ENCODE results near the gene IL4. TPM values are rescaled to one million over a fixed set of nuclear protein-coding genes. Genes with fewer than 3 reads are reported as not detected.

IL4 gene
- total RNA-seq, 1 donor = 0.36 TPM

DNA sequence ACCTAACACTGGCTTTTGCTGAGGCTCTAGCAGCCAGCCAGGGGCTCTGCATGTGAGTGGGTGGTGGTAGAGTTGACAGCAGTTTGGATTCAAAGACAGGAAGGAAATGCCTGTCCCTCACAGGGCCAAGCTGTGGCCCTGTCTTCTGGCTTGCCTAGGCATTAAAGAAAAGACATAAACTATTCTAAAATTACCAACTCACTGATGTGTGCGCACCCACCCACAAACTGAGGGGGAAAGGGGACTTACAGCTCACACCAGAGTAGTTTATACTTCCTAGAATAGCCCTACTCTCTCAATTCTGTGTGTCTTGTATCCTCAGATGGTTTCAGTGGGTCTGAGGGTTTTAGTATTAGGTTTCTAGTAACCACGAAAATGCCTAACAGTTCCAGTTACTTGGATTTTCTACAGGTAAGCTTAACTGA, 34.1 kb upstream of the IL4 start:
- no peak overlapping the region for H3K4me3 ChIP-seq (ENCODE audit: low read depth, low read length)
- TF ChIP-seq, protein P1, sequence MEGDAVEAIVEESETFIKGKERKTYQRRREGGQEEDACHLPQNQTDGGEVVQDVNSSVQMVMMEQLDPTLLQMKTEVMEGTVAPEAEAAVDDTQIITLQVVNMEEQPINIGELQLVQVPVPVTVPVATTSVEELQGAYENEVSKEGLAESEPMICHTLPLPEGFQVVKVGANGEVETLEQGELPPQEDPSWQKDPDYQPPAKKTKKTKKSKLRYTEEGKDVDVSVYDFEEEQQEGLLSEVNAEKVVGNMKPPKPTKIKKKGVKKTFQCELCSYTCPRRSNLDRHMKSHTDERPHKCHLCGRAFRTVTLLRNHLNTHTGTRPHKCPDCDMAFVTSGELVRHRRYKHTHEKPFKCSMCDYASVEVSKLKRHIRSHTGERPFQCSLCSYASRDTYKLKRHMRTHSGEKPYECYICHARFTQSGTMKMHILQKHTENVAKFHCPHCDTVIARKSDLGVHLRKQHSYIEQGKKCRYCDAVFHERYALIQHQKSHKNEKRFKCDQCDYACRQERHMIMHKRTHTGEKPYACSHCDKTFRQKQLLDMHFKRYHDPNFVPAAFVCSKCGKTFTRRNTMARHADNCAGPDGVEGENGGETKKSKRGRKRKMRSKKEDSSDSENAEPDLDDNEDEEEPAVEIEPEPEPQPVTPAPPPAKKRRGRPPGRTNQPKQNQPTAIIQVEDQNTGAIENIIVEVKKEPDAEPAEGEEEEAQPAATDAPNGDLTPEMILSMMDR (IDR thresholded peaks at IDR 0.05; ENCODE audit: insufficient read depth, low read length) = no peak
- DNase-seq (ENCODE audit: low read depth) = no peak

DNA sequence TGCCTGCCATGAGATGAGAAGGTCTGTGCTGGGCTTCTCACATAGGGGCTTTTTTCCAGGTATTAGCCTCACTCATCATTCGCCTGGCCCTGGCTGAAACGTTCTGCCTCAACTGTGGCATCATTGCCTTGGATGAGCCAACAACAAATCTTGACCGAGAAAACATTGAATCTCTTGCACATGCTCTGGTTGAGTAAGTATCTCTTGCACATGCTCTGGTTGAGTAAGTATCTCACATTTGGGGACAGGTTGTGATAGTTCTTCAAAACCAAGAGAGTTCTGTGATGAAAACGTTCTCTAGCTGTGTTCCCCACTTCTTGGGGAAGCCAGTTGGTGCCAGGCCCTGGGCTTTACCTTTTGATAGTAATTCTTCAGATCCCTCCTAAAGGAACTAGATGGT, 33.2 kb upstream of the IL4 start:
- TF ChIP-seq, protein P1 (IDR thresholded peaks at IDR 0.05; ENCODE audit: insufficient read depth, low read length) = no peak
- no peak overlapping the region for H3K4me3 ChIP-seq (ENCODE audit: low read depth, low read length)
- DNase-seq (ENCODE audit: low read depth) = no peak

DNA sequence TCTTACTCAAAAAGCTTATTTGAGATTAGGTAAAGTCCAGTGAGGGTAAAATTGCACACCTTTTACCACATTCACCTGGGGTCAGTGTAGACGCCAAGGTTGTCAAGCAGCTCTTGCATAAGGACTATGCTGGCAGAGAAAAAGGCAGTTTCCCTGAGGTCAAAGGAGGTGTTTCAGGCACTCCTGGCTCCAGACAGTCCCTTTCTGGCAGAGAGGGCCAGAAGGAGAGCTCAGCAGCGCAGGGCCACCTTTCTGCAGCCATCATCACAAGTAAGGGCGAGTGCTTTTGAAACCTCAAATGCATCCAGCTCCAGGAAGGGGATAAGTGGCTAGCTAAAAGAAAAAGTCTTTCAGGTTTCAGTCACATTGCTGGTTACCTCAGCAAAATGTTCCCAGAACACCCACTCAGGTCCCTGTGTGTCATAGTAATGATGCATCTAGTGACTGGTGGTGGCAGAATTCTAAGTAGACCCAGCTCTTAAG, 32.5 kb upstream of the IL4 start:
- no peak for DNase-seq (ENCODE audit: low read depth)
- TF ChIP-seq, protein P1 (IDR thresholded peaks at IDR 0.05; ENCODE audit: insufficient read depth, low read length) = no peak
- H3K4me3 ChIP-seq (ENCODE audit: low read depth, low read length) = no peak overlapping the region

DNA sequence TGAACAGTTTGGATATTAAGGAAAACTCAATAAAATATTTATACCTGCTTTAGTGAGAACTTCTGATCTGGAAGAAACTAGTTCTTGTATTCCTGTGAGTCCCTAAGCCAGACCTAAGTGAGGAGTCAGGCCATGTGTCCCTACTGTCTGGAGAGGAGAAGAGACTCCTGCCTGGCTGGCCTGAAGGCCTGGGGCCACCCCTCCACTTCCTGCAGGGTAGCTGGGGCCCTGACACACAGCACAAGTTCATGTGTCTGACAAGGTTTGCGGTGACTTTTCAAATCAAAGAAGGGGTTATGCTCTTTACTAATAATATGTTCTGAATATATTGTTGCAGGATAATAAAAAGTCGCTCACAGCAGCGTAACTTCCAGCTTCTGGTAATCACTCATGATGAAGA, 31.9 kb upstream of the IL4 start:
- no peak for DNase-seq (ENCODE audit: low read depth)
- no peak overlapping the region for H3K4me3 ChIP-seq (ENCODE audit: low read depth, low read length)
- TF ChIP-seq, protein P1 (IDR thresholded peaks at IDR 0.05; ENCODE audit: insufficient read depth, low read length) = no peak

DNA sequence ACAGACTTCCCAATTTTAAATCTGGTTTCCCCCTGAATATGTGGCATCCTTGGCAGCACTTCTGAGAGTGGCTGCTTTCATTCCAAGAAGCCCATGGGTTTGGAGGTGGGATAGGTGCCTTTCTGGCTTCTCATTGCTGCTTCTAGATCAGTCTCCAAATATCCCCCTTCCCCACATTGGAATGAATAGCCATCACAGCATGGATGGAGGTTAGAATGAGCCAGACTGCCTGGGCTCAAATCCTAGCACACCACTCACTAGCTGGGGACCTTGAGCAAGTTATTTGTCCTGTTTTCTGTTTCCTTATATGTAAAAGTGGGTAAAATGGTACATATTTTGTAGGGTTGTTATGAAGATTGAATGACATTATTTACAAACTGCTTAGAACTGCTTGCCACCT, 29.6 kb upstream of the IL4 start:
- TF ChIP-seq, protein P1 (IDR thresholded peaks at IDR 0.05; ENCODE audit: insufficient read depth, low read length) = no peak
- no peak for DNase-seq (ENCODE audit: low read depth)
- H3K4me3 ChIP-seq (ENCODE audit: low read depth, low read length) = no peak overlapping the region

DNA sequence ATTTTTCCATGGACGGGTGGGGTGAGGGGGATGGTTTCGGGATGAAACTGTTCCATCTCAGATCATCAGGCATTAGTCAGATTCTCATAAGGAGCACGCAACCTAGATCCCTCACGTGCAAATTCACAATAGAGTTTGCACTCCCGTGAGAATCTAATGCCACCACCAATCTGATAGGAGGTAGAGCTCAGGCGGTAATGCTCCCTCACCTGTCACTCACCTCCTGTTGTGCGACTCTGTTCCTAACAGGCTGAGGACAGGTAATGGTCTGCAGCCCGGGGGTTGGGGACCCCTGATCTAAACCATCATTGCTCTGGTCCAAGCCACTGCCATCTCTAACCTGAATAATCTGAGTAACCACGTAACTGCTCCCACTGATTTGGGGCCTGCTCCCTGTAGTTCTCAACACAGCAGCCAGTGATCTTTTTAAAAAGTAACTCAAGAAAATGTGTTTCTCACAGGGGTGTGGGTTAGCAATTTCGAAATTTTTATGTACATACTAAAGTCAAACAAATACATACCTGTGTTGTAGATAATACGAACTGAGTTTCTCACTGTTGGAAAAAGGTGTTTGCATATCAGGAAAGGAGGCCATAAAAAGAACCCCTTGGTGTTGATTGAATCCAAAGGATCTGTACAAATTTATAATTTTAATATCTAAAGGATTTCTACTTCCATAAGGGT, 27.1 kb upstream of the IL4 start:
- no peak overlapping the region for H3K4me3 ChIP-seq (ENCODE audit: low read depth, low read length)
- TF ChIP-seq, protein P1 (IDR thresholded peaks at IDR 0.05; ENCODE audit: insufficient read depth, low read length) = no peak
- DNase-seq (ENCODE audit: low read depth) = no peak

DNA sequence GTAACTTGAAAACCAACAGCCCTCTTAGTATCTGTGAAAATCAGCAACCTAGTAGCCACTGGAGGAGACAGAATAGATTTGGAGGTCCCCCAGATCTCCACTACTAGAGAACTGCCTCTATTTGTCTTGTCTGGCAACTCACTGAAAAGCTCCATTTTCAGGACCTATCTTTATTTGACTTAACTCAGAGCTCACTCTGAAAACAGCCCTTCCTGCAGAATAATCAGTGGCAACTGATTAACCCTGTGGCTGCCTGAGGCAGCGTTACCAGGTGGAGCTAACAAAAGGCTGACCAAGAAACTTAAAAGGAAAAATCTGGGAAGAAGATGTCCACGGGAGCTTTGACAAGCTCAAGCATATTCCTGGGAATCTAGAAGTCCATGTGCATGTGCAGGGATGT, 26.3 kb upstream of the IL4 start:
- DNase-seq (ENCODE audit: low read depth) = no peak
- TF ChIP-seq, protein P1 (IDR thresholded peaks at IDR 0.05; ENCODE audit: insufficient read depth, low read length) = no peak
- H3K4me3 ChIP-seq (ENCODE audit: low read depth, low read length) = no peak overlapping the region
